Measurements from ENCODE around the gene GAPT.
A peak's percentile ranks its signal among the peaks of the same experiment; 100 is the strongest.

The GAPT gene

DNA sequence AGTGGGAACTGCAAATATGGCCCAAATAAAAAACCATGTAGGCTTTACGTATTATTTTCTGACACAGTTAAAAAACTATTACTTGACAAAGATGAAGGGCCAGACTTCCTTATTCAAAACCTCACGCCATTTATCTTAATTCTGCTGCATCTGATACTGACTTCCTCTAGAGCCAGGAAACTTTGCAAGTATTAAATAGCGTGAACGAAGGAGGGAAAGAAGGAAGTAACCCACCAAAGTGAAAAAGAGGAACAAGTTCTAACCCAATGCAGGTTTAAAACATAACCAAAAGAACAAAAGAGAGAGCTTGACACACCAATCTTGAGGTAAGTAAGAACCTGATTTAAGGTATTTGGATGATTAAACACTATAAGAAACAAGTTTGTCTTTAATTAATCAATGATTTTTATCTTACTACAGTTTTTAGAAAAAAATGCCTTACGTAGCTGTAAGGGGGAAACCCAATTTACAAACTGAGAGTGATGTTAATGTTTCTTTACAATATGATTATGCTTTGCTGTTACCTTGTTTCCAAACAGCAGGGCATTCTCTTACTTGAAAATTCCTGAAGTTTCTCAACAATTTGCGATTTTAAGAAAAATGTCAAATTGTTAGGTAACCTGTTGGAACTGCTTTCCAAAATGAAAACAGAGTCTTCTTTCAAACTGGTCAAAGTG lies at the start of gene GAPT:
TSS of gene GAPT (plus strand) at position 220 of the 677 bp plus-strand sequence. CDS start 3,102 bp downstream, outside the sequence.
- DNase-seq: no peak

- no peak for DNase-seq
Measured at GRCh38 chr5:58444805-58445204, 46.4 kb upstream of the GAPT start.

- DNase-seq: no peak
Measured at GRCh38 chr5:58446024-58446423, 45.2 kb upstream of the GAPT start.

DNA sequence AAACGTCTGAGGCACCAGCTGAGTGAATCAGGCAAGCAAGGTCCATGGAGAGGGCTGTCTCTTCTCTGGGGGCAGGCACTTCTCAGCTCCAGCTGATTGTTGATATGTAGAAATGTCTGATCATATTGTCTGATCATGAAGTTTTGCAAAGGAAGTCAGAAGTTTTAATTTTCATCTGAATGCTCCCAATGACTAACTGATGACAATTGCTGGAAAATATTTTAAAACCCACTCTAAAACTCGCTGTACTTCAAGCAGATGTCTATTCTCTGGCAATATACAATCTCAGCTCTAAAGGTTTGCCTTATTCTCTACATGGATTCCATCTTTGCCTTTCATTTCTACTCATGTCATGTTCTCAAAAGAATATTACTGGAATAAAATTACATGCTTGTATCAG lies 44.0 kb upstream of the GAPT start:
- DNase-seq: no peak

DNA sequence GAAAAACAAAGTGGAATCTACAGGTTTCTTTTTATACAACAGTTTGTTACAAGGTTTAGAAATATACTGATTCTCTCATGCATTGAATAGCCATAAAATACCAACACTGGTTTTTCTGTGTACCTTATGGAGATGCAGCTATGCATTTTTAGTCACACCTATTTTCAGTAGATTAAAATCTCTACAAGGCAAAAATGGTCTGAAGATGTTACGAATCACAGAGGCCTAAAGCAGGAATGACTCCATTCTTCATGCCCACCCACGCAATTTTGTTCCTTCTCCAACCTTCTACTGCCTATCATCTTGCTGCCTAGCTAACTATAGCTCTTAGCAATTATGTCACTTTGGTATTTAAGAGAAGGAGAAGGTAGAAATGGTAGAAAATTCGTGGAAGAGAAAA lies 41.2 kb upstream of the GAPT start:
- no peak for DNase-seq

- no peak for DNase-seq
Measured at GRCh38 chr5:58450811-58451629, 40.2 kb upstream of the GAPT start.

- no peak for DNase-seq
Measured at GRCh38 chr5:58451732-58452565, 39.3 kb upstream of the GAPT start.

GRCh38 chr5:58452566-58453258 lies 38.5 kb upstream of the GAPT start:
- no peak for DNase-seq

- no peak for DNase-seq
Measured at GRCh38 chr5:58453306-58453705, 37.9 kb upstream of the GAPT start.

DNA sequence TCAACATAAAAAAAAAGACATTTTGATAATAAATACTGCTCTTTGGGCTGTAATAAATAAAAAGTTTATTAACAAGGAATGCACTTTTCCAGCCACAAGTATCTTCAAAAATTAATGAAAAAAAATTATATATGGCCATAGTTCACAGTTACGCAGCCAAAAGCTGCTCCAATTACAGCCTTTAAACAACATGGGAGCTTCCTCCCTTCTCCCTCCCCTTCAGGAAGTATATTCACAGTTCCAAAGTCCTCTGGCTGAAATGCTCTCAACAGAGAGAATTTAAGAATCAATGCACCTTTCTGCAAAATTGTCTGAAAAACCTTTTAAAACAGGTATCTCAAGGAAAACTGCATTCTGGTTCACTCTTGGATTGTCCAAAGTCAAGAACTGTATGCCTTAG lies 37.2 kb upstream of the GAPT start:
- no peak for DNase-seq

- DNase-seq: no peak
Measured at GRCh38 chr5:58455066-58455465, 36.2 kb upstream of the GAPT start.

GRCh38 chr5:58455480-58455879 lies 35.8 kb upstream of the GAPT start:
- no peak for DNase-seq

DNA sequence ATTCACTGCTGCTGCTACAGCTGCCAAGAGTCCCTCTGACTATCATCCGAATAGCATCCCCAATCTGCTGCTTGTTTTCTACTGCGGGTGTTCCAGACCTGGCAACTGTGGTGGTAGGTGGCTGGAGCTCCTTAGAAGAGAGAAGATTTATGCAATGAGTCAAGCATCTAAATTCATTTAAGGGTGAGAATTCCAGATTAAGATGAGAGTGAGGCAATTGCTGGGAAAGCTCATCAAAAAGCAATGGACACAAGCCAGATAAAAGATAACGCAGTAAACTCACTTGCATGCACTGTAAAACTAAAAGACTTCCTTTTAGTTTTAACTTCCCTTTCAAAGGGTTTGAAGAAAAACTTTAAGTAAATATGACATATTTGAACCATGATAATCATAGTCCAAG lies 35.2 kb upstream of the GAPT start:
- no peak for DNase-seq

DNA sequence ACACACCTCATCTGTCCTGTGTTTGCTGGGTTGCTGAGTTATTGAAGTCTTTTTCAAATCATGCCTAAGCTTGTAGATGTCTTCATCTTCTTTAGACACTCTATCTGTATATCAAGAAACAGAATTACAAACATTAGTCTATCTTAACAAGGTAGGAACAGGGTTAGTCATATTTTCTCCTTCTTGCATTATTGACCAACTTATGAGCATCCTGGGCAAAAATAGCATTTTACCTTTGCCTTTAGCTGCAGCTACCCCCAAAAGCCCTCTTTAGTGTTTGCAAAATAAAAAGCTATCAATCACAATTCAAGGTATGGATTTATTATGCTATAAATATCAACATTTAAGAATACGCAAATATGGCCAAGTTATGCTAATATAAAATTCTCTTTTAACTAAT lies 34.7 kb upstream of the GAPT start:
- DNase-seq: no peak

DNA sequence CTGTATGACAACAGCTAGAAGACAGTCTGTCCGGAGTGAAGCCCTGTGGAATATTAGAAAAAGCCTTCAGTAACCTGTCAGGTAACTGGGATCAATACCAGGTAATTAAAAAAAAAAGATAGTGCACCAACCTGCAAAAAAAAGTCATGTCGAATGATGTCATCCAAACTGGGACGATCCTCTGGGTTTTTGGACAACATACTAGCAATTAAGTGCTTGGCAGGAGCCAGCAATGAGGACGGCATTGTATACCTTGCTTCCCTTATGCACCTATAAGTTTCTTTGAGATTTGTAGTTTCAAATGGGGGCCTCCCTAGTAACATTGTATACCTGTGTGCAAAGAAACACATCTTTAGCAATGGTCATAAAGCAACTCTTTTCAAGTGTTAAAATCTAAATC lies 34.2 kb upstream of the GAPT start:
- DNase-seq: no peak

- DNase-seq: no peak
Measured at GRCh38 chr5:58458141-58458742, 33.0 kb upstream of the GAPT start.

DNA sequence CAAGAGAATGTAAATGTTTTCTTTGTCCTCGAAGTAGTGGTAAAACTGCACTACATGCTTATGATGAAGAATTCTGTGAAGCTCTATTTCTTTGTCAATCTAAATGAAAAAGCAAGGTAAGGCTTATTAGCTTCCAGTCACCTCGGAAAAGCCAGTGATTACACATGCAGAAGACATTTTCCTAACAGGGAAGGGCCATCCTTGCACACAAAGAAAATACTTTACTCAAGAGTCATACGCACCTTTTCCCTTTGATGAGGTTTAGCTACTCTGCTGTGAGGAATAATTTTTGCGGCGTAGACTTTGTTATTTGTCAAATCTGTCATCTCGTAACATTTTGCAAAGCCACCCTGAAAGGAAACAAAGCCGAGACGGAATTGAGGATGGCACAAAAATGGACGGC lies 32.5 kb upstream of the GAPT start:
- no peak for DNase-seq

DNA sequence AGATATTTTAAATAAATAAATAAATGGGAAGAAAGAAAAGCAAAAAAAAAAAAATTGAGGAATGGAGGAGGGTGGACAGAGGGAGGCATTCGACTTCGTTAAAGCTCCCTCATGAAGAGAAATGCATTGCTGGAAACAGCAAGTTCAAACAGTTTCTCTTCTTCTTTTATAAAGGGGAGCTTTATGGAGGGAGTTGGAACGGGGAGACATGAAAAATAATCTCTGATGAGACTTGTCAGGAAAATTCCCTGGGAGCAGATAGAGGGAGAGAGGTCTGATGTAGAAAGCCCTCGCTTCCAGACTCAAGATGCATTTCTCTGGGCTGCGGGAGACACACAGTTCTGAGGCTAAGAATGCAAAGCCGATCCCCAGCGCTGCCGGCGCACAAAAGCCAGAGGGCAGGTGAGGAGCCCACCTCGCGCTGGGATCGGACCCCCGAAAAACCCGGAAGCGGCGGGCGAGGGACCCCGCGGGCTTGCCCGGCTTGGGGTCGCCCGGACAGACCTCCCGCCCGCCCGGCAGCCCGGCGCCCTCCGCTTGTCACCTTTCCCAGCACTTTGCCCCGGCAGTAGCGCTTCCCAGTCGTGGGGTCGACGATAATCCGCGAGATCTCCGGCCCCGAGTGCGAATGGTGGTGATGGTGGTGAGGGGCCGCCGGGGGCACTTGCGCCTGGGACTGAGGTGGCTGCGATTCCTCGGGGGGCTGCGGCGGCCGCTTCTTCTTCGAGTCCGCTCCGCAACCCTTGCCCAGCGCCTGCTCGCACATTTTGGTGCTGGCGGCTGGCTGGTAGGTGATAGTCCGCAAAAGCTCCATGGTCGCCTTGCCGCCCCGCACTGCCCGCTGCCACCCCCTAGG lies 31.9 kb upstream of the GAPT start:
- peak in 2 of 4 experiments; percentile 24 to 40 for DNase-seq

- DNase-seq: peak; percentile 69 to 75 (median 75)
Measured at GRCh38 chr5:58460002-58460731, 31.1 kb upstream of the GAPT start, which contains the start of gene PLK2. TSS of gene PLK2 (minus strand) at chr5:58460086. CDS start at chr5:58459959, 127 bp downstream.

GRCh38 chr5:58460732-58461286 lies 30.4 kb upstream of the GAPT start:
- peak; percentile 63 to 85 (median 74) for DNase-seq
